GM12875 (cell line): Measurements from ENCODE around the gene PARD3B.

Experiments
- H3K4me3 ChIP-seq: one replicate; pipeline ENCODE4 v1.5.1; 2011; ENCODE audit warnings: low read depth, low read length, control low read depth
- CTCF ChIP-seq: IDR thresholded peaks from 2 replicates; pipeline ENCODE4 v1.5.1; 2011; ENCODE audit warnings: low read depth, mild to moderate bottlenecking, control low read depth, inconsistent platforms, low read length, moderate library complexity, borderline replicate concordance; ENCODE audit not compliant: insufficient read depth

PARD3B gene

GRCh38 chr2:205284334-205284733 is 739.1 kb downstream of the PARD3B start:
- no peak overlapping the region for H3K4me3 ChIP-seq
- no peak for TF ChIP-seq CTCF

DNA sequence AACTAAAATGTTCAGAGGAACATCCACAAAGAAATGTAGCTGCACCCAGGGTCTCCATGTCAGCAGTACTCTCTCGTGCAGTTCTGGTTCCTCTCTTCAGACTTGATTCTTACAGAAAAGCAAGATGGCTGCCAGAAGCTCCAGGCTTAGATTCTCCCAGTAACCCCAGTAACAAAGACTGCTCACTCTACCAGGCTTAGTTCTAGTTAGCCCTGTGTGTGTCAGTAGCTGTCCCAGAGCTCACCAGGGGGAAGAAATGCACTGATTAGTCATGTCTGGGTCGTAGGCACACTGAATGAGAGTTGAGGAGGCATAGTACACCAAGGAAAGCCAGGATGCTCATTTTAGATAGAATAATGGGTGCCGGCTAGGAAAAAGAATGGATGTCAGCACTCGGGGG is 742.0 kb downstream of the PARD3B start:
- no peak overlapping the region for H3K4me3 ChIP-seq
- TF ChIP-seq CTCF, result no peak

DNA sequence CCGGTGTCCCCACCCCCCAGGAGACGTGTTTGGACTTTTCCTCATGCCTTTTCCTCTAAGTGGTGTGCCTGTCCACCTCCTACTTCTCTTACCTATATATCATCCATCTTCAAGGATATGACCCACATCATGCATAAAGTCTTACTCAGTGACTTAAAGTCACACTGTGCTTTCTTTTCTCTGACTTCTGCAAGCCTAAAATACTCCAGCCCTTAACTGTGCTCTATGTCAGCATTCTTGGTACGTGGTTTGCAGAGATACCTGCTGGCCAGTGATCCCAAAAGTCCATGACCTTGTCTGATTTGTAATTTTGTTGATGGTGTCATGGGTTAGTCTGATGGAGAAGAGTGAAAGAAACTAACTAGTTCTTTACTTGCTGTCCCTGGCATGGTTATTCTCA is 743.4 kb downstream of the PARD3B start:
- TF ChIP-seq CTCF, result no peak
- no peak overlapping the region for H3K4me3 ChIP-seq

DNA sequence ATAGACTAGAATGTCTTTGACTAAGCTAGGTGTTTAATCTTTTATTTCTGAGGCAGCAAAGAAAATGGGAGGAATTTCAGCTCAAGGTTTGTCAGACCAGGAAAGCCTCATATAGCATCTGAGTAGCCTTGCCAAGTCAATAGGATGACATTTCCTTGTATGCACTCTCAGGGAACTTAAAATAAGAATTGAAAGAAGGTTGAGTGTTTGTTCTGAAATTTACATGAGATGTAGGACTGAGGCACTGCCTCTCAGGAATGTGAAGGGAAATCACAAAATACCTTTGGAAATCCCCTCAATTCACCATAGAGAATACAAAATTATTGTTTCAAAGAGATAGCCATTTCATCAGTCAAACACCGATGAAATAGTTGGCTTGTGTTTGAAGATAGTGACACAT is 745.0 kb downstream of the PARD3B start:
- H3K4me3 ChIP-seq, result no peak overlapping the region
- no peak for TF ChIP-seq CTCF

GRCh38 chr2:205292665-205293295 is 747.5 kb downstream of the PARD3B start:
- H3K4me3 ChIP-seq, result no peak overlapping the region
- no peak for TF ChIP-seq CTCF

GRCh38 chr2:205293559-205293958 is 748.3 kb downstream of the PARD3B start:
- H3K4me3 ChIP-seq, result no peak overlapping the region
- TF ChIP-seq CTCF, result no peak

DNA sequence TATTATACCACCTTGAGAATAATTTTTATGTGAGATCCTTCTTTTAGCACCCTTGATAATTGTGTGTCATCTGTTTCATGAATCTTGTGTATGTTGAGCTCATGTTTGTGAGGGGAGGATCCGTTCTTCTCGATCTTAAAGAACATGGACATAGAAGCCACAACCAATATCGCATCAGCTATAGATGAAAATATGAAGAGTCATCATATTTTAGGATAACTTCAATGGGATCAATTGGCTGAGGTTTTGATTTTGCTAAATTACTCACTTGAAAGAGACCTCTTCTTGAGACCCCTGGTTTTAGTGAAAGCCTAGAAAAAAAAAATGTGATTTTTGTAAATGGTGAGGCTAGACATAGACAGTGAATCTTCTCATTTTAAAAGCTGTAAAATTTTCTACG is 751.7 kb downstream of the PARD3B start:
- H3K4me3 ChIP-seq, result no peak overlapping the region
- TF ChIP-seq CTCF, result no peak
